Astrocyte (in vitro differentiated cells and primary cell): ENCODE data around the gene INAFM2. TPM values are rescaled to one million over a fixed set of nuclear protein-coding genes. Genes with fewer than 3 reads are reported as not detected.
A peak's percentile ranks its signal among the peaks of the same experiment; 100 is the strongest.

Experiments
- DNase-seq: peaks from one replicate; pipeline ENCODE4 v3.0.0-alpha.2; 2010; ENCODE audit warnings: low read depth
- FAIRE-seq: peaks from 2 replicates; lab custom pipeline; 2011; peaks lifted over from hg19 to GRCh38; lab: Jason Lieb, UNC
- H2AFZ ChIP-seq: 2 replicates; pipeline ENCODE4 v1.6.0; 2012; ENCODE audit warnings: low read depth, low read length, inconsistent platforms
- H3K27ac ChIP-seq: 2 replicates; pipeline ENCODE4 v1.5.1; 2011; ENCODE audit warnings: low read depth, low read length, inconsistent platforms
- H3K27me3 ChIP-seq: 2 replicates; pipeline ENCODE4 v1.6.0; 2011; ENCODE audit warnings: low read length, inconsistent platforms; ENCODE audit not compliant: insufficient read depth
- H3K36me3 ChIP-seq: 2 replicates; pipeline ENCODE4 v1.5.1; 2011; ENCODE audit warnings: low read length, inconsistent platforms; ENCODE audit not compliant: insufficient read depth
- H3K4me1 ChIP-seq: 2 replicates; pipeline ENCODE4 v1.5.1; 2011; ENCODE audit warnings: low read length, inconsistent platforms; ENCODE audit not compliant: insufficient read depth
- H3K4me2 ChIP-seq: 2 replicates; pipeline ENCODE4 v1.6.0; 2012; ENCODE audit warnings: low read length, inconsistent platforms
- H3K4me3 ChIP-seq: 2 replicates; pipeline ENCODE4 v1.5.1; 2011; ENCODE audit warnings: low read depth, mild to moderate bottlenecking, low read length, inconsistent platforms; ENCODE audit not compliant: insufficient read depth
- H3K79me2 ChIP-seq: 2 replicates; pipeline ENCODE4 v1.6.0; 2012; ENCODE audit warnings: mild to moderate bottlenecking, low read length, inconsistent platforms; ENCODE audit not compliant: insufficient read depth
- H3K9ac ChIP-seq: 2 replicates; pipeline ENCODE4 v1.6.0; 2012; ENCODE audit warnings: mild to moderate bottlenecking, low read length, inconsistent platforms
- H3K9me3 ChIP-seq: 2 replicates; pipeline ENCODE4 v1.5.1; 2012; ENCODE audit warnings: low read depth, mild to moderate bottlenecking, low read length, inconsistent platforms; ENCODE audit not compliant: insufficient read depth
- H4K20me1 ChIP-seq: 2 replicates; pipeline ENCODE4 v1.6.0; 2012; ENCODE audit warnings: low read length, inconsistent platforms; ENCODE audit not compliant: insufficient read depth
- H3K27ac Mint-ChIP-seq: one replicate; pipeline ENCODE4 v1.8.0; 2021; ENCODE audit warnings: mild to moderate bottlenecking, mixed read lengths; ENCODE audit not compliant: unreplicated experiment
- H3K27me3 Mint-ChIP-seq: one replicate; pipeline ENCODE4 v1.8.0; 2021; ENCODE audit warnings: low read depth, mixed read lengths; ENCODE audit not compliant: unreplicated experiment
- H3K36me3 Mint-ChIP-seq: one replicate; pipeline ENCODE4 v1.8.0; 2021; ENCODE audit warnings: low read depth, mixed read lengths; ENCODE audit not compliant: unreplicated experiment
- H3K4me1 Mint-ChIP-seq: one replicate; pipeline ENCODE4 v1.8.0; 2021; ENCODE audit warnings: low read depth, mixed read lengths; ENCODE audit not compliant: unreplicated experiment
- H3K4me3 Mint-ChIP-seq: one replicate; pipeline ENCODE4 v1.8.0; 2021; ENCODE audit warnings: mild to moderate bottlenecking, moderate library complexity, mixed read lengths; ENCODE audit not compliant: unreplicated experiment
- H3K9me3 Mint-ChIP-seq: one replicate; pipeline ENCODE4 v1.8.0; 2021; ENCODE audit warnings: mild to moderate bottlenecking, mixed read lengths; ENCODE audit not compliant: unreplicated experiment
- EZH2 ChIP-seq: IDR thresholded peaks from 2 replicates; pipeline ENCODE4 v1.6.1; 2012; ENCODE audit warnings: mild to moderate bottlenecking, low read length, inconsistent platforms; ENCODE audit not compliant: insufficient read depth
- total RNA-seq: library from RNA; stranded (reverse); gene quantifications from 2 replicates; pipeline ENCODE4 v1.2.1, GENCODE V29; 2021
- TF ChIP-seq, protein P1 (sequence below): IDR thresholded peaks from 2 replicates; pipeline ENCODE4 v1.5.1; 2011; ENCODE audit warnings: low read depth, mild to moderate bottlenecking, inconsistent platforms, low read length, moderate library complexity; ENCODE audit not compliant: insufficient read depth

Gene INAFM2
- total RNA-seq, 1 donor from 2014 or later: 41.2 TPM

DNA sequence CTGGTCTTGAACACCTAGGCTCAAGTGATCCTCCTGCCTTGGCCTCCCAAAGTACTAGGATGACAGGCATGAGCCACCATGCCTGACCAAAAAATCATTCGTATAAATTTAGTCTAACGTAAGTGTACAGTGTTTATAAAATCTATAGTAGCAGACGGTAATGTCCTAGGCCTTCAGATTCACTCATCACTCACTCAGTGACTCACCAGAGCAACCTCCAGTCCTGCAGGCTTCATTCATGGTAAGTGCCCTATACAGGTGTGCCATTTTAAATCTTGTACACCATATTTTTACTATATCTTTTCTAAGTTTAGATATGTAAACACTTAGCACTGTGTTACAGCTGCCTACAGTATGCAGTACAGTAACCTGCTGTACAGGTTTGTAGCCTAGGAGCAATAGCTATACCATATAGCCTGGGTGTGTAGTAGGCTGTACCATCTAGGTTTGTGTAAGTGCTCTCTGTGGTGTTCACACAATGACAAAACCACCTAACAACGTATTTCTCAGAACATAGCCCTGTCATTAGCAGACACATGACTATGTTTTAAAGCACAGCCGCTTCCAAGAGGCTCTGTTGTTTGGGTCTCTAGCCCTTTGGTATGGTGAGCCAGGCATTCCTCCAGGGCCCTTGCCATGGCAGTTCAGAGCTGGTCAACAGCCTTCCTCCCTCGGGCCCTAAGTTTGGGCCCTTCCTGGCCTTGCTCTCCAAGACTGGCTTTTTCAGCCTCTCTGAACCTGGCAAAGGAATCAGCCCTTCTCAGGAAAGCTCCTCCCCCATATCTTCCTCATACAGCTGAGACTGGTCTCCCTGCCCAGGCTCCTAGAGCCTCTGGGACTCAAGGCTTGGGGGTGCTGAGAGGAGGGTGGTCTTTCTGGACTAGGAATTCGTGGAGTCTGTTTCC, 19.2 kb downstream of the INAFM2 start:
- FAIRE-seq (peak; percentile 26), DNase-seq (no peak)
- Histone ChIP-seq H3K27me3 (no peaks in the 10 kb centered on the region), H4K20me1 (no peaks in the 10 kb centered on the region), H3K79me2 (peaks cover 27% of the 10 kb centered on the region), H3K4me3 (no peak overlapping the region), H3K9ac (peak overlapping the region; percentile 87), H3K4me1 (peaks cover 65% of the 10 kb centered on the region), H3K9me3 (no peaks in the 10 kb centered on the region), H2AFZ (no peak overlapping the region), H3K27ac (peak overlapping the region; percentile 99), H3K4me2 (peak overlapping the region; percentile 79), H3K36me3 (no peaks in the 10 kb centered on the region)
- H3K36me3 Mint-ChIP-seq: no peaks in the 10 kb centered on the region
- TF ChIP-seq, protein P1, sequence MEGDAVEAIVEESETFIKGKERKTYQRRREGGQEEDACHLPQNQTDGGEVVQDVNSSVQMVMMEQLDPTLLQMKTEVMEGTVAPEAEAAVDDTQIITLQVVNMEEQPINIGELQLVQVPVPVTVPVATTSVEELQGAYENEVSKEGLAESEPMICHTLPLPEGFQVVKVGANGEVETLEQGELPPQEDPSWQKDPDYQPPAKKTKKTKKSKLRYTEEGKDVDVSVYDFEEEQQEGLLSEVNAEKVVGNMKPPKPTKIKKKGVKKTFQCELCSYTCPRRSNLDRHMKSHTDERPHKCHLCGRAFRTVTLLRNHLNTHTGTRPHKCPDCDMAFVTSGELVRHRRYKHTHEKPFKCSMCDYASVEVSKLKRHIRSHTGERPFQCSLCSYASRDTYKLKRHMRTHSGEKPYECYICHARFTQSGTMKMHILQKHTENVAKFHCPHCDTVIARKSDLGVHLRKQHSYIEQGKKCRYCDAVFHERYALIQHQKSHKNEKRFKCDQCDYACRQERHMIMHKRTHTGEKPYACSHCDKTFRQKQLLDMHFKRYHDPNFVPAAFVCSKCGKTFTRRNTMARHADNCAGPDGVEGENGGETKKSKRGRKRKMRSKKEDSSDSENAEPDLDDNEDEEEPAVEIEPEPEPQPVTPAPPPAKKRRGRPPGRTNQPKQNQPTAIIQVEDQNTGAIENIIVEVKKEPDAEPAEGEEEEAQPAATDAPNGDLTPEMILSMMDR: no peak
- TF ChIP-seq EZH2: no peak
- H3K9me3 Mint-ChIP-seq: no peaks in the 10 kb centered on the region
- H3K27ac Mint-ChIP-seq: peak overlapping the region; percentile 93
- peaks cover 36% of the 10 kb centered on the region for H3K4me1 Mint-ChIP-seq
- no peak overlapping the region for H3K4me3 Mint-ChIP-seq
- H3K27me3 Mint-ChIP-seq: peaks cover 4% of the 10 kb centered on the region

DNA sequence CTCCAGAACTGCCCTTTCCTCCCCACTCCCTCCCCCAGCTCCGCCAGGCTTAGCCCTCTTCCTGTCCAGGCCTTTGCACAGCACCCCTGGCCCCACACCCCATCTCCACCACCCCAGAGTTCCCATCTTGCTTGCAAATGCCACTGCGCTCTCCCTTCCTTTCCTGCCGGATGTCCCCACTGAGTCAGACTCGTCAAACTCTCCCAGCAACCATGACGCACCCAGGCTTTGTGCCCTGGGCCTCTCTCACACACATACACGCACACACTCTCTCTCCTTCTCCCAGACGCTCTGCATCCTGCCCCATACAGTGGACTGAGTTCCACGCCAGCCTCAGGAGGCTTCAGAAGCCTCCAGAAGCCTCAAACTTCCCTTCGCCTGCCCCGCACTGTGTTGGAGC, 20.0 kb downstream of the INAFM2 start:
- peak; percentile 97 for DNase-seq
- H3K4me2 ChIP-seq: peak overlapping the region; percentile 79

More for the DNA sequence above, 20.0 kb downstream of the INAFM2 start:
- no peak overlapping the region for H3K4me3 Mint-ChIP-seq
- H3K36me3 Mint-ChIP-seq: no peaks in the 10 kb centered on the region
- peak; percentile 86 for FAIRE-seq
- TF ChIP-seq, protein P1: no peak
- H3K9ac ChIP-seq: peak overlapping the region; percentile 87
- peaks cover 19% of the 10 kb centered on the region for H3K79me2 ChIP-seq
- no peaks in the 10 kb centered on the region for H3K36me3 ChIP-seq
- H3K27ac ChIP-seq: peak overlapping the region; percentile 99
- H3K27me3 ChIP-seq: no peaks in the 10 kb centered on the region
- peaks cover 57% of the 10 kb centered on the region for H3K4me1 ChIP-seq
- peaks cover 1% of the 10 kb centered on the region for H3K9me3 Mint-ChIP-seq
- H3K4me1 Mint-ChIP-seq: peaks cover 32% of the 10 kb centered on the region
- no peaks in the 10 kb centered on the region for H4K20me1 ChIP-seq
- no peak overlapping the region for H3K4me3 ChIP-seq
- H3K27me3 Mint-ChIP-seq: peaks cover 5% of the 10 kb centered on the region
- H2AFZ ChIP-seq: peak overlapping the region; percentile 65
- peak overlapping the region; percentile 93 for H3K27ac Mint-ChIP-seq
- no peaks in the 10 kb centered on the region for H3K9me3 ChIP-seq
